GM21576 (cell line): ENCODE results near the gene AGTPBP1.
"Not testable (repeated sequence)": the region's sequence is repeated elsewhere in the genome, so short reads cannot be mapped to it uniquely, and the experiment has no call there.

Experiments used
- ATAC-seq: cut with Tn5 transposase; IDR thresholded peaks from one replicate; pipeline ENCODE4 v1.9.1; 2021; ENCODE audit warnings: mild to moderate bottlenecking, moderate library complexity; ENCODE audit not compliant: unreplicated experiment

AGTPBP1 gene

GRCh38 chr9:85723215-85723614 is 18.5 kb downstream of the AGTPBP1 start:
- ATAC-seq: no peak

DNA sequence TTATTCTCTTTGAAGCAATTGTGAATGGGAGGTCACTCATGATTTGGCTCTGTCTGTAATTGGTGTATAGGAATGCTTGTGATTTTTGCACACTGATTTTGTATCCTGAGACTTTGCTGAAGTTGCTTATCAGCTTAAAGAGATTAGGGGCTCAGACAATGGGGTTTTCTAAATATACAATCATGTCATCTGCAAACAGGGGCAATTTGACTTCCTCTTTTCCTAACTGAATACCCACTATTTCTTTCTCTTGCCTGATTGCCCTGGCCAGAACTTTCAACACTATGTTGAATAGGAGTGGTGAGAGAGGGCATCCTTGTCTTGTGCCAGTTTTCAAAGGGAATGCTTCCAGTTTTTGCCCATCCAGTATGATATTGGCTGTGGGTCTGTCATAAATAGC is 22.3 kb downstream of the AGTPBP1 start:
- not testable (repeated sequence) for ATAC-seq

- not testable (repeated sequence) for ATAC-seq
Observed at GRCh38 chr9:85717818-85718217, 23.9 kb downstream of the AGTPBP1 start.

DNA sequence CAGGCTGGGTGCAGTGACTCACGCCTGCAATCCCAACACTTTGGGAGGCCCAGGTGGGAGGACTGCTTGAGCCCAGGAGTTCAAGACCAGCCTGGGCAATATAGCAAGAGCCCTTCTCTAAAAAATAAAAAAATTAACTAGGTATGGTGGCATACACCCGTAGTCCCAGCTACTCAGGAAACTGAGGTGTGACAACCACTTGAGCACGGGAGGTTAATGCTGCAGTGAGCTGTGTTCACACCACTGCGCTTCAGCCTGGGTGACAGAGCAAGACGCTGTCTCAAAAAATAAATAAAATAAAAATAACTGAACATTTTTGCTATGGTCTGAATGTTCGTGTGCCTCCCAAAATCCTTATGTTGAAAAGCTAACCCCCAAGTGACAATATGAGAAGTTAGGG is 24.5 kb downstream of the AGTPBP1 start:
- ATAC-seq: no peak

- peak; percentile 75 for ATAC-seq
Observed at GRCh38 chr9:85716031-85716877, 25.5 kb downstream of the AGTPBP1 start.

DNA sequence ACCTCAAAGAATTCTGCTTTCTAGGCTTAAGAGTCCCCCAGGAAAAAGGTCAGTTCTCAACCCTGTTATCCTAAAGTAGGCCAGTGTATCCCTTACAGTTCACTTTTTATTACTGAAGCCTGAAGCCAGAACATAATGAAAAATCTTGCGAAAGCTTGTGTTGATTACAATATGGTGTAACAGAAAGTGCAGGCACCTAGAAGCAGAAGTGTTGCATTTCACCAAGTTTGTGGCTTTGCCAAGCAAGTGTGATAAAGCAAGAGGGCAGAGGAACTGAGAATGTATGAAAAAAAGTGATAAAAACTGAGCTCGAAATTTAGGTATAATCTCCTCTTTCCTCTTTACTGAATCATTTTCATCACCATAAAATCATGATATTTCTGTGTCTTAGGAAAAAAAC is 26.2 kb downstream of the AGTPBP1 start:
- ATAC-seq: peak; percentile 75

GRCh38 chr9:85713897-85714296 is 27.9 kb downstream of the AGTPBP1 start:
- ATAC-seq: no peak

GRCh38 chr9:85704744-85705143 is 37.0 kb downstream of the AGTPBP1 start:
- ATAC-seq: no peak

- no peak for ATAC-seq
Observed at GRCh38 chr9:85703398-85703797, 38.4 kb downstream of the AGTPBP1 start.

DNA sequence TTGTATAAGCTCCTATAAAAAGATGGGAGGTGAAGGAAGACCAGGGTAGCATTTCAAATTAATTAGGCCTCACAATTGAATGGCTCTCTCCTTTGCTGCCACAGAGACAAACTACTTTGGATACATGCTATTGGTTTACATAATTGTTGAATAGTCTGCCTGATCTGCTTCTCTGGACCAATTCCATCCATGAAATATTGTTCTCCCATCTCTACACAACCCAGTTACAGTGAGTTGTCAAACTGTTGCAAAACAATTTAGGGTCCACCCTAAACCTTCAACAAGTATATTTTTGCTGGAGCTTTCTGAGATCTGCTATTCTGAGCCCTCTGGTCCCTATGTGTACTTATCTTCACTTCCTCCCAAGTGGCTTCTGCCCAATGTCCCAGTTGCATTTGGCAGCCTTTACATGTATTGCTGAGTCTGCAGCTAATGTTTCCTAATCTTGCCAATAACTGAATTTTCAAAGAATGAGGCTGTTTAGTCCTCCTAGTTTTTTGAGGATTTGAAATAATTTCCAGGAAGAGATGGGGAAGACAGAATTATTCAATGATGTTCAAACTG is 38.9 kb downstream of the AGTPBP1 start:
- ATAC-seq: no peak

- ATAC-seq: no peak
Observed at GRCh38 chr9:85702191-85702590, 39.6 kb downstream of the AGTPBP1 start.

DNA sequence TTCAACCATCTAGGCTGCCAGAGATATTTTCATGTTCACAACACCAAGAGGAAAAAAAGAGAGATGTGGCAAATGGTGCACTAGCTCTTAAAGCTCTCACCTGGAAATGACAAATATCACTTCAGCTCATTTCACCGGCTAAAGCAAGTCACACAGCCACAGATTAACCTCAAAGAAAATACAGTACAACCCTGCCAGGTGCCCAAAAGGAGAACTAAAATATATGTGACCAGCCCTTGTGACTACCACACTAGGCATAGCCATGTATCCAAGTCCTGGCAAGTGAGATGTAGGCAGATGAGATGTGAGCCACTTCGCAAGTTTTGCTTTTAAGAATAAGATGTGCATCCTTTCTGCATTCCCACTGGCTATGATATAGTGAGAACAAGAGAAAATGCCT is 41.4 kb downstream of the AGTPBP1 start:
- no peak for ATAC-seq

GRCh38 chr9:85688361-85688760 is 53.4 kb downstream of the AGTPBP1 start:
- ATAC-seq: no peak

- no peak for ATAC-seq
Observed at GRCh38 chr9:85685081-85685480, 56.7 kb downstream of the AGTPBP1 start.

- ATAC-seq: no peak
Observed at GRCh38 chr9:85676790-85677189, 65.0 kb downstream of the AGTPBP1 start.

- no peak for ATAC-seq
Observed at GRCh38 chr9:85667374-85667773, 74.4 kb downstream of the AGTPBP1 start.

- ATAC-seq: no peak
Observed at GRCh38 chr9:85666086-85666485, 75.7 kb downstream of the AGTPBP1 start.

GRCh38 chr9:85662573-85662972 is 79.2 kb downstream of the AGTPBP1 start:
- ATAC-seq: no peak

DNA sequence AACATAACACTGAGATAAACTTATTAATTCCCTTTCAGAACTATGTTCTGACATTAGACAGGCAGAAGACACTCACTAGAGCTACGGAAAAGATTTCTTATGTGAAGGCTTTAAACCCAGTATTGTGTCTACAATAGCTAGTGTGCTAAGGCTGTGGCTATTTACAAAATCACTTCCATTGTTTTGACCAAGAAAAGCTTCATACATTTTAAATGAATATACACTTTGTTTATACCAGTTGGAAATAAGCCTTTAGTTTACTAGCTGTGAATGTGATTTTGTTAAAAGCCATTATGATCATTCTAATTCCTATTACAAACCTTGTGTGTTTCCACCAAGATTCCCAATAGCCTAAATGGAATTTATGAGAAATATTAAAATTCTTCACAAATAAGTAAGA is 83.0 kb downstream of the AGTPBP1 start:
- no peak for ATAC-seq

- no peak for ATAC-seq
Observed at GRCh38 chr9:85653153-85653552, 88.6 kb downstream of the AGTPBP1 start.

DNA sequence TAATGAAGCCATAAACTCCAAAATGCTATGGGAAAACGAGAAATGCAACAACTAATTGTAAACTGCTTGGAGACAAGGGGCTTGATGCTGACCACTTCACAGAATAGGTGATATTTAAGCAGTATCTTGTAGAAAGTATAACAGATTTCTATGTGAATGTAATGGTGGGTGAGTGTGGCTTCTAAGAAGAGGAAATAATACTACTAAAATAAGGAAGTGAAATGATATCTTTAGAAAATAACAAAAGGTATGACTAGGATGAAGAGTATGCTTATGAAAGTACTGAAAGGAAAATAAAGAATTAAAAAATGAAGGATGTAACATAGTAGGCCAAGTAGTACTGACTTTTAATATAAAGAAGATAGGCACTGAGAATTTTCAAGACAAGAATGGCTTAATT is 94.2 kb downstream of the AGTPBP1 start:
- ATAC-seq: peak; percentile 91

GRCh38 chr9:85645909-85646627 is 95.7 kb downstream of the AGTPBP1 start:
- ATAC-seq: no peak
